Mesenchymal stem cell (in vitro differentiated cells and primary cell): ENCODE measurements around the gene GJA8.
"Not testable (repeated sequence)": the region's sequence is repeated elsewhere in the genome, so short reads cannot be mapped to it uniquely, and the experiment has no call there.

Source experiments
- DNase-seq: peaks from one replicate; pipeline ENCODE4 v3.0.0-alpha.2; 2013
- H2AFZ ChIP-seq: one replicate; pipeline ENCODE4 v1.6.1; 2013; ENCODE audit warnings: low read depth, mild to moderate bottlenecking, control low read depth, inconsistent platforms, low read length, moderate library complexity
- H2AK5ac ChIP-seq: 2 replicates; pipeline ENCODE4 v1.6.1; 2013; ENCODE audit warnings: low read length, moderate library complexity, mild to moderate bottlenecking, inconsistent platforms; ENCODE audit not compliant: severe bottlenecking
- H2BK120ac ChIP-seq: one replicate; pipeline ENCODE4 v1.6.1; 2013; ENCODE audit warnings: low read depth, mild to moderate bottlenecking, inconsistent platforms, low read length, moderate library complexity
- H2BK12ac ChIP-seq, 2 experiments: one replicate each; pipeline ENCODE4 v1.6.1; 2013; ENCODE audit warnings: inconsistent platforms in 2 of 2, low read length in 2 of 2, mild to moderate bottlenecking in 2 of 2, moderate library complexity in 2 of 2, control low read depth in 1 of 2
- H2BK15ac ChIP-seq: one replicate; pipeline ENCODE4 v1.6.1; 2013; ENCODE audit warnings: mild to moderate bottlenecking, low read depth, inconsistent platforms; ENCODE audit not compliant: poor library complexity, severe bottlenecking
- H2BK5ac ChIP-seq: 2 replicates; pipeline ENCODE4 v1.6.1; 2013; ENCODE audit warnings: low read depth, mild to moderate bottlenecking, low read length, control low read depth, inconsistent platforms; ENCODE audit not compliant: poor library complexity, severe bottlenecking
- H3K14ac ChIP-seq, 2 experiments: one replicate each; pipeline ENCODE4 v1.6.1; 2013; ENCODE audit warnings: inconsistent platforms in 2 of 2, low read length in 2 of 2, control low read depth in 1 of 2, mild to moderate bottlenecking in 1 of 2, moderate library complexity in 1 of 2
- H3K18ac ChIP-seq, 2 experiments: one replicate each; pipeline ENCODE4 v1.6.1; 2013; ENCODE audit warnings: inconsistent platforms in 2 of 2, low read length in 2 of 2, control low read depth in 1 of 2, low read depth in 1 of 2, mild to moderate bottlenecking in 1 of 2
- H3K23ac ChIP-seq, 2 experiments: one replicate each; pipeline ENCODE4 v1.6.1; 2013; ENCODE audit warnings: inconsistent platforms in 2 of 2, low read length in 2 of 2, mild to moderate bottlenecking in 2 of 2, moderate library complexity in 2 of 2, control low read depth in 1 of 2
- H3K27ac ChIP-seq: 2 replicates; pipeline ENCODE4 v1.5.1; 2013; ENCODE audit warnings: mild to moderate bottlenecking, moderate library complexity, low read length, control low read depth, inconsistent platforms; ENCODE audit not compliant: poor library complexity, severe bottlenecking
- H3K27me3 ChIP-seq, 2 experiments: 2 replicates each; pipeline versions ENCODE4 v1.6.1 to v1.7.0; 2013; ENCODE audit warnings: low read length in 2 of 2, mild to moderate bottlenecking in 2 of 2, moderate library complexity in 2 of 2, control low read depth in 1 of 2, inconsistent platforms in 1 of 2; ENCODE audit not compliant: control insufficient read depth in 1 of 2, insufficient read depth in 1 of 2
- H3K36me3 ChIP-seq, 2 experiments: 2 replicates each; pipeline versions ENCODE4 v1.6.1 to v1.7.0; 2013; ENCODE audit warnings: low read length in 2 of 2, control low read depth in 1 of 2, inconsistent platforms in 1 of 2, low read depth in 1 of 2, mild to moderate bottlenecking in 1 of 2; ENCODE audit not compliant: insufficient read depth in 2 of 2, control insufficient read depth in 1 of 2
- H3K4ac ChIP-seq, 2 experiments: one replicate each; pipeline ENCODE4 v1.6.1; 2013; ENCODE audit warnings: inconsistent platforms in 2 of 2, low read length in 2 of 2, mild to moderate bottlenecking in 2 of 2, moderate library complexity in 2 of 2, control low read depth in 1 of 2, low read depth in 1 of 2
- H3K4me1 ChIP-seq: 2 replicates; pipeline ENCODE4 v1.6.1; 2013; ENCODE audit warnings: low read depth, low read length, control low read depth; ENCODE audit not compliant: control insufficient read depth, insufficient read depth
- H3K4me2 ChIP-seq: 2 replicates; pipeline ENCODE4 v1.6.1; 2013; ENCODE audit warnings: low read length, mild to moderate bottlenecking, inconsistent platforms; ENCODE audit not compliant: poor library complexity, severe bottlenecking
- H3K4me3 ChIP-seq, 2 experiments: 2 replicates each; pipeline versions ENCODE4 v1.5.1 to v1.7.0; 2013; ENCODE audit warnings: low read length in 2 of 2, mild to moderate bottlenecking in 2 of 2, control low read depth in 1 of 2, low read depth in 1 of 2; ENCODE audit not compliant: insufficient read depth in 1 of 2
- H3K79me1 ChIP-seq: replicated peaks from 2 replicates; pipeline ENCODE4 v1.6.1; 2013; ENCODE audit warnings: mild to moderate bottlenecking, control low read depth, low read length, inconsistent platforms; ENCODE audit not compliant: poor library complexity, severe bottlenecking
- H3K9ac ChIP-seq: 2 replicates; pipeline ENCODE4 v1.7.0; 2013; ENCODE audit warnings: mild to moderate bottlenecking, low read length, moderate library complexity
- H3K9me3 ChIP-seq: 2 replicates; pipeline ENCODE4 v1.7.0; 2013; ENCODE audit warnings: mild to moderate bottlenecking, low read length; ENCODE audit not compliant: control insufficient read depth
- H4K8ac ChIP-seq: one replicate; pipeline ENCODE4 v1.6.1; 2013; ENCODE audit warnings: inconsistent platforms, mild to moderate bottlenecking, low read length, moderate library complexity
- H4K91ac ChIP-seq: one replicate; pipeline ENCODE4 v1.6.1; 2013; ENCODE audit warnings: mild to moderate bottlenecking, low read length, inconsistent platforms
- WGBS: methylation state at CpG from one replicate; pipeline ENCODE4 v1.1.7; 2013; ENCODE audit warnings: mixed read lengths; 5-methylcytosine and 5-hydroxymethylcytosine counted together

GJA8 gene

GRCh38 chr1:147931137-147931536 lies 28.5 kb downstream of the GJA8 start:
- H2BK120ac ChIP-seq, DNase-seq, H4K91ac ChIP-seq, H4K8ac ChIP-seq, H3K4me1 ChIP-seq, H3K18ac ChIP-seq, H2BK15ac ChIP-seq, H3K36me3 ChIP-seq, H3K4me3 ChIP-seq, H2AK5ac ChIP-seq, H3K4me2 ChIP-seq, H3K14ac ChIP-seq, H3K4ac ChIP-seq, H3K27ac ChIP-seq, H2AFZ ChIP-seq, H3K9ac ChIP-seq, H3K79me1 ChIP-seq, H2BK5ac ChIP-seq, H3K27me3 ChIP-seq, H3K9me3 ChIP-seq, H3K23ac ChIP-seq, H2BK12ac ChIP-seq: not testable (repeated sequence)
- WGBS = no CpG with 5 or more reads among the region's 2 CpGs

- H2BK120ac ChIP-seq, H3K9me3 ChIP-seq, H4K91ac ChIP-seq, H3K4me1 ChIP-seq, H3K27me3 ChIP-seq, H3K23ac ChIP-seq, DNase-seq, H2BK5ac ChIP-seq, H3K4me3 ChIP-seq, H3K9ac ChIP-seq, H4K8ac ChIP-seq, H3K27ac ChIP-seq, H3K79me1 ChIP-seq, H2BK12ac ChIP-seq, H3K4me2 ChIP-seq, H2AK5ac ChIP-seq, H3K14ac ChIP-seq, H3K36me3 ChIP-seq, H2AFZ ChIP-seq, H3K18ac ChIP-seq, H2BK15ac ChIP-seq, H3K4ac ChIP-seq: not testable (repeated sequence)
- whole genome bisulfite sequencing = 87% methylated on average over 2 of the region's 3 CpGs
These were observed 32.7 kb downstream of the GJA8 start for GRCh38 chr1:147935296-147935695.

GRCh38 chr1:147940456-147940855 lies 37.9 kb downstream of the GJA8 start:
- H4K8ac ChIP-seq, H3K4me2 ChIP-seq, H3K14ac ChIP-seq, H3K23ac ChIP-seq, H4K91ac ChIP-seq, H2AFZ ChIP-seq, H3K4me3 ChIP-seq, H3K4me1 ChIP-seq, H3K4ac ChIP-seq, H2AK5ac ChIP-seq, H2BK15ac ChIP-seq, H3K18ac ChIP-seq, H2BK120ac ChIP-seq, H2BK5ac ChIP-seq, H3K9me3 ChIP-seq, H3K27ac ChIP-seq, H3K9ac ChIP-seq, H3K36me3 ChIP-seq, H2BK12ac ChIP-seq, DNase-seq, H3K79me1 ChIP-seq, H3K27me3 ChIP-seq: not testable (repeated sequence)
- no CpG with 5 or more reads among the region's 2 CpGs for WGBS

- H2BK12ac ChIP-seq, H3K18ac ChIP-seq, H4K8ac ChIP-seq, H2AFZ ChIP-seq, H2BK15ac ChIP-seq, H2BK120ac ChIP-seq, H3K4me3 ChIP-seq, H3K79me1 ChIP-seq, H3K23ac ChIP-seq, H2BK5ac ChIP-seq, H4K91ac ChIP-seq, H3K36me3 ChIP-seq, H2AK5ac ChIP-seq, DNase-seq, H3K4ac ChIP-seq, H3K9me3 ChIP-seq, H3K27me3 ChIP-seq, H3K9ac ChIP-seq, H3K14ac ChIP-seq, H3K27ac ChIP-seq, H3K4me1 ChIP-seq, H3K4me2 ChIP-seq: not testable (repeated sequence)
- WGBS = no CpG with 5 or more reads among the region's 1 CpG
These were observed 40.0 kb downstream of the GJA8 start for GRCh38 chr1:147942563-147942962.
